ENCODE data around the gene TMEM74B.

The TMEM74B gene

GRCh38 chr20:1225263-1225782, 40.5 kb upstream of the TMEM74B start:
- TF ChIP-seq TAF1 (IDR thresholded peaks at IDR 0.05; ENCODE audit: borderline replicate concordance, insufficient read depth, low read length): no peak
- no peak for TF ChIP-seq POLR2AphosphoS5 (IDR thresholded peaks at IDR 0.05; ENCODE audit: low read depth, low read length)
- no peak for TF ChIP-seq REST (IDR thresholded peaks at IDR 0.05; ENCODE audit: insufficient read depth in 1 of 2, low read depth in 2 of 2, low read length in 2 of 2)
- no peak for TF ChIP-seq FOXP2 (optimal IDR thresholded peaks at IDR 0.05; ENCODE audit: borderline replicate concordance, extremely low read depth, extremely low read length, insufficient read depth)
- TF ChIP-seq SIN3A (IDR thresholded peaks at IDR 0.05; ENCODE audit: borderline replicate concordance, insufficient read depth, low read length): no peak

- TF ChIP-seq TAF1 (IDR thresholded peaks at IDR 0.05; ENCODE audit: borderline replicate concordance, insufficient read depth, low read length) (no peak), SIN3A (IDR thresholded peaks at IDR 0.05; ENCODE audit: borderline replicate concordance, insufficient read depth, low read length) (no peak), REST (IDR thresholded peaks at IDR 0.05; ENCODE audit: insufficient read depth in 1 of 2, low read depth in 2 of 2, low read length in 2 of 2) (no peak), POLR2AphosphoS5 (IDR thresholded peaks at IDR 0.05; ENCODE audit: low read depth, low read length) (no peak), FOXP2 (optimal IDR thresholded peaks at IDR 0.05; ENCODE audit: borderline replicate concordance, extremely low read depth, extremely low read length, insufficient read depth) (no peak)
Observed at GRCh38 chr20:1224205-1224890, 39.6 kb upstream of the TMEM74B start.

GRCh38 chr20:1215386-1216170, 30.8 kb upstream of the TMEM74B start:
- TF ChIP-seq POLR2AphosphoS5 (IDR thresholded peaks at IDR 0.05; ENCODE audit: low read depth, low read length) (no peak), SIN3A (IDR thresholded peaks at IDR 0.05; ENCODE audit: borderline replicate concordance, insufficient read depth, low read length) (no peak), TAF1 (IDR thresholded peaks at IDR 0.05; ENCODE audit: borderline replicate concordance, insufficient read depth, low read length) (no peak), REST (IDR thresholded peaks at IDR 0.05; ENCODE audit: insufficient read depth in 1 of 2, low read depth in 2 of 2, low read length in 2 of 2) (no peak), FOXP2 (optimal IDR thresholded peaks at IDR 0.05; ENCODE audit: borderline replicate concordance, extremely low read depth, extremely low read length, insufficient read depth) (no peak)

- TF ChIP-seq SIN3A (IDR thresholded peaks at IDR 0.05; ENCODE audit: borderline replicate concordance, insufficient read depth, low read length) (no peak), TAF1 (IDR thresholded peaks at IDR 0.05; ENCODE audit: borderline replicate concordance, insufficient read depth, low read length) (no peak), POLR2AphosphoS5 (IDR thresholded peaks at IDR 0.05; ENCODE audit: low read depth, low read length) (no peak), REST (IDR thresholded peaks at IDR 0.05; ENCODE audit: insufficient read depth in 1 of 2, low read depth in 2 of 2, low read length in 2 of 2) (no peak), FOXP2 (optimal IDR thresholded peaks at IDR 0.05; ENCODE audit: borderline replicate concordance, extremely low read depth, extremely low read length, insufficient read depth) (no peak)
Observed at GRCh38 chr20:1214838-1215261, 30.1 kb upstream of the TMEM74B start.

Measured in PFSK-1 (cell line).